Activated CD4-positive, alpha-beta T cell treated with anti-CD3 and anti-CD28 coated beads for 36 hours (primary cell): Measurements from ENCODE around the gene KRT76. TPM values are rescaled to one million over a fixed set of nuclear protein-coding genes. Genes with fewer than 3 reads are reported as not detected.

Experiments used
- ATAC-seq: fragments of 200-7000 bp; cut with Tn5 transposase; one replicate; pipeline ENCODE4 v1.10.0; 2021; ENCODE audit warnings: mild to moderate bottlenecking, moderate library complexity
- CTCF ChIA-PET: fragments of 350-600 bp; sonication (Branson Sonifier 250); formaldehyde crosslinking; loops from one replicate; lab custom pipeline; 2021; ENCODE audit warnings: antibody characterized with exemption; lab: Charles Lee
- POLR2A ChIA-PET: fragments of 350-600 bp; sonication (Branson Sonifier 250); formaldehyde crosslinking; loops from one replicate; lab custom pipeline; 2021; ENCODE audit warnings: antibody characterized with exemption, inconsistent platforms; lab: Charles Lee
- DNase-seq: peaks from one replicate; pipeline ENCODE4 v3.0.0-alpha.2; 2020
- H3K27ac Mint-ChIP-seq: one replicate; pipeline ENCODE4 v1.8.0; 2021; ENCODE audit warnings: mixed read lengths
- H3K27me3 Mint-ChIP-seq: one replicate; pipeline ENCODE4 v1.8.0; 2021; ENCODE audit warnings: mixed read lengths
- H3K36me3 Mint-ChIP-seq: one replicate; pipeline ENCODE4 v1.8.0; 2021; ENCODE audit warnings: low read depth, mixed read lengths
- H3K4me1 Mint-ChIP-seq: one replicate; pipeline ENCODE4 v1.8.0; 2021; ENCODE audit warnings: mixed read lengths
- H3K4me3 Mint-ChIP-seq: one replicate; pipeline ENCODE4 v1.8.0; 2021; ENCODE audit warnings: mild to moderate bottlenecking, moderate library complexity, mixed read lengths
- H3K9me3 Mint-ChIP-seq: one replicate; pipeline ENCODE4 v1.8.0; 2021; ENCODE audit warnings: low read depth, mixed read lengths
- intact Hi-C, 2 experiments: fragments of 100-400 bp; cut with DNase I in 1 of 2; cut with micrococcal nuclease in 1 of 2; formaldehyde crosslinking; loops; one replicate each; pipeline versions ENCODE4 v1.14.2 to v1.15.1; 2022 to 2024; cut with DNase I, micrococcal nuclease
- total RNA-seq, 2 experiments: library from RNA; stranded (reverse); gene quantifications; one replicate each; pipeline ENCODE4 v1.2.3, GENCODE V29; 2021

KRT76 gene
- total RNA-seq, 2 experiments from 2014 or later: not detected

DNA sequence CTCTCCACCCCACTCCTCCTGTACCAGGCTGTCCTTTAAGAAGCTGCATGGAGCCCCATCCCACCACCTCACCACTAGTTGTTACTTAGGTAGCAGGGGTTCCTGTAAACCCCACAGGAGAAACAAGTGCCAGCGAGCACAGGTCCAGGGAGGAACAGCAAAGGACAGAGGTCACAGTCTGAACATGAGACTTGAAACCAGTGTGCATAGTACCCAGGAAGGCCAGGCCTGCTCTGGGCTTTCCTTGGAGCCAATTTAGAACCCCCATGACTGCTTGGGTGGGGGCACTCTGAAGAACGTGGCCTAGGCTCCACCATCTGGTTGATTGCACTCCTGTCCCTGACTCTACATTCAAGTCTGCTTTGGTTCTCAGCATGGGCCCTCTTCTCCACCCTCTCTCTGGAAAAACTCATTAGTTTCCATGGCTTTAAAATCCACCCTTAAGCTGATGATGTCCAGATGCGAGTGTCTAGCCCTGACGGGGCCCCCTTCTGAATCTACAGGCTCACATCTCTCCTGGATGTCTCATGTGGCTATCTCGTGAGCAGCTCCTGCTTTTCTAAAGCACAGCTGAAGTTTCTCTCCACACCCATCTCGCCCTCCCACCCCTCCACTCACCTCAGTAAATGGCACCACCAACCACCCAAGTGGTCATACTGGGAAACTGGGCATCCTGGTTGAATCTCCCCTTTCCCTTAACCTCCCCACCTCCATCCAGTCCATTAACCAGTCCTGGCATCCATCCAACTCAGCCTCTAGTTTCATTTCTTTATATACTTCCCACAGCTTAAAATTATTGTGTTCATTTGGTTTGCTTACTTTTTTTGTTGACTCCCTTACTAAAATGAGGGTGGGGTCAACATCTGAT is 10.4 kb upstream of the KRT76 start:
- Mint-ChIP-seq H3K9me3 (no peaks in the 10 kb centered on the region), H3K4me3 (no peak overlapping the region), H3K27ac (no peak overlapping the region), H3K27me3 (peaks cover 28% of the 10 kb centered on the region), H3K4me1 (peaks cover 5% of the 10 kb centered on the region), H3K36me3 (no peaks in the 10 kb centered on the region)
- no peak for DNase-seq
- intact Hi-C loops: no loop called here
- ChIA-PET CTCF (interaction anchor here (0.8 kb wide), 1 partner anchor 92 kb away, joined by 3 read pairs; no protein-coding TSS in a partner anchor), POLR2A (no interaction called here)
- ATAC-seq: no peak

- POLR2A ChIA-PET: no interaction called here
- Mint-ChIP-seq H3K36me3 (no peaks in the 10 kb centered on the region), H3K4me1 (no peaks in the 10 kb centered on the region), H3K9me3 (no peaks in the 10 kb centered on the region), H3K4me3 (no peak overlapping the region), H3K27ac (no peak overlapping the region), H3K27me3 (peaks cover 19% of the 10 kb centered on the region)
- no peak for DNase-seq
- intact Hi-C loops: no loop called here
- no peak for ATAC-seq
- CTCF ChIA-PET: no interaction called here
Measured at GRCh38 chr12:52784909-52785308, 7.8 kb upstream of the KRT76 start.

DNA sequence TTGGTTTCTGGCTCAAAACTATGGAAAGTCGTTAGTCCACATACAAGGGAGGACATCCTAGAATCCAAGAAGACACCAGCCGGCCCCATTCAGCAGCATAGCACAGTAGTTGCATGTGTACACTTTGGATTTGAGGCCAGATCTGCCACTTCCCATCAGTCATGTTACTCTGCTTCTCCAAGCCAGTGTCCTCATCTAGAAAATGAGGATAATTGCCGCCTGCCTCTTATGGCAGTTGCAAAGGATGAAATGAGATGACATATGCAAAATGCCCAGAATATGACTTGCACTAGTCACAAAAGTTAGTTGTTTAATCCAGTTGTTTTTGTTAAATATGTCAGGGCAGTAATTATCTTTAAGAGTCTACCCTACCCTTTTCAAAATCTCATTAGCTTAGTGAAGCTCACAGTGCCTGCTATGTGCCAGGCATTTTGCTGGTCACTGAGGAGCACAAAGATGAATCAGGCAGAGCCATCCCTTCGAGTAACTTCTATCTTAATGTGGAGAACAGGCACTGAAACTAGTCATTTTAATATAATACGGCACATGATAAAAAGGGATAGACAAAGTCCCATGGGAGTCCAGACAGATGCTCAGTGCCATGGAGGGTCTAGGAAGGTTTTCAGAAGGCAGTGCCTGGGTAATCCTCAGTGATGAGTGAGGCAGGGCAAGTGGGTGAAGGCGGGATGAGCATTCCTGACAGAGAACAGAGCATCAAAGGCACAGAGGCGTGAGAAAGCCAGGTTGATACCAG is 6.6 kb upstream of the KRT76 start:
- Mint-ChIP-seq H3K27ac (no peak overlapping the region), H3K36me3 (no peaks in the 10 kb centered on the region), H3K4me3 (no peak overlapping the region), H3K4me1 (no peaks in the 10 kb centered on the region), H3K9me3 (no peaks in the 10 kb centered on the region), H3K27me3 (peaks cover 8% of the 10 kb centered on the region)
- DNase-seq: no peak
- no peak for ATAC-seq
- intact Hi-C loops: no loop called here
- ChIA-PET POLR2A (no interaction called here), CTCF (no interaction called here)

- no peak for ATAC-seq
- intact Hi-C loops: no loop called here
- H3K27ac Mint-ChIP-seq: no peak overlapping the region
- CTCF ChIA-PET: no interaction called here
- POLR2A ChIA-PET: no interaction called here
- no peaks in the 10 kb centered on the region for H3K9me3 Mint-ChIP-seq
- no peak for DNase-seq
- no peaks in the 10 kb centered on the region for H3K4me1 Mint-ChIP-seq
- H3K27me3 Mint-ChIP-seq: peaks cover 5% of the 10 kb centered on the region
- H3K4me3 Mint-ChIP-seq: no peak overlapping the region
- H3K36me3 Mint-ChIP-seq: no peaks in the 10 kb centered on the region
Measured at GRCh38 chr12:52782502-52782901, 5.4 kb upstream of the KRT76 start.

DNA sequence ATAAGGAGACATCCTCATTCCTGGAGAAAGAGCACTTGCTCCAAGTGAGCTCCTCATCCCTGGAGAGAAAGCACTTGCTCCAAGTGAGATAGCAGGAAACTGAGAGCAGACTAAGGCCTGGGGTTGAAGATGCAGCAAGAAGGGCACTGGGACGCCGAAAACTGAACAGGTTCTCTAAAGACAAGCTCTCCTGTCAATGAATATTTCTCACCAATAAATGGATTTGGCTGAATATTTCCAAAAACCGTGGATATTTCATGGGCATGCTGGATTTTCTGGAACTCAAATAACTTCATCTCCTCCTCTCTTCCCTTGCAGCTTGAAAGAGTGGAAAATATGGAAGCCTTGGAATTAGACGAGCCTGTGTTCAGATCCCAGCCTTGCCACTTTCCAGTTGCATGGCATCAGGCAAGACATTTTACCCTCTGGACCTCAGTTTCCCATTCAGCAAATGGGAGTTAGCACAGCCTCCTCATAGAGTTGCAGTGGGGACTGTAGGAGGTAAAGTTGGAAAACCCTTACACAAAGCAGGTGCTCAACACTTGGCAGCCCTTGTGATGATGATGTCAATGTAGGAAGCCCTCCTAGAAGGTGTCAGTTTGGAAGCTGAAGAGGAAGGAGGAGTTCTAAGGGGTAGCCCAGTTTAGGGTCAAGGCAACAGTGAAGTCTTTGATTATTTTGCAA is 4.4 kb upstream of the KRT76 start:
- Mint-ChIP-seq H3K27me3 (peaks cover 5% of the 10 kb centered on the region), H3K36me3 (no peaks in the 10 kb centered on the region), H3K27ac (no peak overlapping the region), H3K9me3 (no peaks in the 10 kb centered on the region), H3K4me3 (no peak overlapping the region), H3K4me1 (no peaks in the 10 kb centered on the region)
- ChIA-PET CTCF (interaction anchor here (0.7 to 1.2 kb wide), 2 partner anchors 9 to 98 kb away, joined by 3 read pairs; no protein-coding TSS in a partner anchor), POLR2A (interaction anchor here (0.9 kb wide), 1 partner anchor 164 kb away, joined by 4 read pairs; no protein-coding TSS in a partner anchor)
- DNase-seq (no peak), ATAC-seq (no peak)
- intact Hi-C loops: no loop called here

- H3K27me3 Mint-ChIP-seq: no peaks in the 10 kb centered on the region
- no peak for DNase-seq
- intact Hi-C loops: no loop called here
- no peaks in the 10 kb centered on the region for H3K36me3 Mint-ChIP-seq
- ChIA-PET CTCF (no interaction called here), POLR2A (no interaction called here)
- H3K4me3 Mint-ChIP-seq: no peak overlapping the region
- no peaks in the 10 kb centered on the region for H3K9me3 Mint-ChIP-seq
- no peak overlapping the region for H3K27ac Mint-ChIP-seq
- ATAC-seq: no peak
- no peaks in the 10 kb centered on the region for H3K4me1 Mint-ChIP-seq
Measured at GRCh38 chr12:52779914-52780313, 2.8 kb upstream of the KRT76 start.

GRCh38 chr12:52778833-52779232 is 1.7 kb upstream of the KRT76 start:
- POLR2A ChIA-PET: no interaction called here
- no peak overlapping the region for H3K27ac Mint-ChIP-seq

DNA sequence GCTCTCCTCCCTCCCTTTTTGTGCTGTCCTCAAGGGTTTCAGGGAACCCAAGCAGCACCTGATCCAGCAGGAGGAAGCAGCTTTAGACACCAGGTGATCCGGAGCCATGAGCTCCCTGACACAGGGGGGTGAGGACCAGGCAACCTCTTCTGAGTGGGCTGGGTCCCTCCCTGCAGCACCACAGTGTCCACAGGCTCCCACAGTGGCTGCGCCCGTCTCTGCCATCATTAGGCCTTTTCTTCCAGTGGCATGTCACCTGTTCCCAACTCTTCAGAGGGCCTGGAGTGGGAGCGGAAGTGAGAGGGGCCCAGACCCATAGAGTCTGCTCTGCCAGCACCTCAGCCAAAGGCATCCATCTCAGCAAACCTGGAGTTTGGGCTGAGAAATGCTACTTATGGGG is 421 bp upstream of the KRT76 start:
- CTCF ChIA-PET: interaction anchor here (1.0 to 1.3 kb wide), 2 partner anchors 22 to 88 kb away, joined by 3 read pairs; no protein-coding TSS in a partner anchor
- Mint-ChIP-seq H3K9me3 (no peaks in the 10 kb centered on the region), H3K36me3 (no peaks in the 10 kb centered on the region), H3K27ac (no peak overlapping the region), H3K4me3 (no peak overlapping the region), H3K27me3 (no peaks in the 10 kb centered on the region), H3K4me1 (no peaks in the 10 kb centered on the region)
- intact Hi-C loops: no loop called here
- DNase-seq: no peak
- POLR2A ChIA-PET: no interaction called here
- no peak for ATAC-seq

More at GRCh38 chr12:52778833-52779232, 1.7 kb upstream of the KRT76 start:
- Mint-ChIP-seq H3K4me3 (no peak overlapping the region), H3K4me1 (no peaks in the 10 kb centered on the region), H3K9me3 (no peaks in the 10 kb centered on the region), H3K27me3 (no peaks in the 10 kb centered on the region), H3K36me3 (no peaks in the 10 kb centered on the region)
- CTCF ChIA-PET: interaction anchor here (0.6 to 1.0 kb wide), 3 partner anchors 15 to 106 kb away, joined by 3 to 4 read pairs (median 3); no protein-coding TSS in a partner anchor
- intact Hi-C loops: no loop called here
- ATAC-seq: no peak
- no peak for DNase-seq

DNA sequence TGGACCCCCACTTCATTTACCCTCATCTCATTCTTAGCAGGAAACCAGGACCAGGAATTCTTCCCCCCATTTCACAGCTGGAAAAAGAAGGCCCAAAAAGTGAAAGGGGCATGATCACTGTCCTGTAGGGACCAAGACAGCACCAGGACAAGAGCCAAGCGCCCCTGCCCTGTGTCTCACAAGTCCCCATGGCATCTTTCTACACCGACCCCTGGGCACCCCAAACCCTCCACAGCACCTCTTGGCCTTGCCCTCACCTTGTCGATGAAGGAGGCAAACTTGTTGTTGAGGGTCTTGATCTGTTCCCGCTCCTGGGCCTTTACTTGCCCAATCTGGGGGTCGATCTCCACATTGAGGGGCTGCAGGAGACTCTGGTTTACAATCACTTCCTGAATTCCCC is 710 bp downstream of the KRT76 start:
- DNase-seq: no peak
- ChIA-PET POLR2A (no interaction called here), CTCF (interaction anchor here (0.7 to 1.0 kb wide), 2 partner anchors 103 to 109 kb away, joined by 3 read pairs; no protein-coding TSS in a partner anchor)
- Mint-ChIP-seq H3K36me3 (no peaks in the 10 kb centered on the region), H3K9me3 (no peaks in the 10 kb centered on the region), H3K4me1 (no peaks in the 10 kb centered on the region), H3K27ac (no peak overlapping the region), H3K27me3 (no peaks in the 10 kb centered on the region), H3K4me3 (no peak overlapping the region)
- intact Hi-C loops: no loop called here
- no peak for ATAC-seq

- Mint-ChIP-seq H3K36me3 (no peaks in the 10 kb centered on the region), H3K27me3 (peaks cover 3% of the 10 kb centered on the region), H3K27ac (no peak overlapping the region), H3K4me1 (no peaks in the 10 kb centered on the region), H3K9me3 (no peaks in the 10 kb centered on the region), H3K4me3 (no peak overlapping the region)
- intact Hi-C loops: no loop called here
- POLR2A ChIA-PET: no interaction called here
- CTCF ChIA-PET: no interaction called here
- DNase-seq (no peak), ATAC-seq (no peak)
Measured at GRCh38 chr12:52774629-52775250, 2.4 kb downstream of the KRT76 start.

DNA sequence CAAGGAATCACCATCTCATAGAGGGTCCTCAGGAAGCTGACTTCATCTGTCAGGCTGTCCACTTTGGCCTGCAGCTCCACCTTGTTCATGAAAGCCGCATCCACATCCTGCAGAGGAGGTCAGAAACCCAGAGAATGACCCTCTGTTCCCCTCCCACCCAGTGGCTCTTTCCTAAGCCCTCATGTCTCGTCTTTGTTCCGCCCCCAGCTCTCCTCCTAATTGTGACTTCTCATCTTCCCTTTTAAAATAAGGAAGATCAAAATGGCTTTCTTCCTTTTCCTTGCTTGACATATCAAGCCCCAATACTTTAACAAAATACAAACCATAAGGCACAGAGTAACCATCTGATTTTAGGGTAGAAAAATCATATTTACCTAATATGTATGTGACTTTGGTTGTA is 4.4 kb downstream of the KRT76 start:
- no peak overlapping the region for H3K27ac Mint-ChIP-seq
- POLR2A ChIA-PET: no interaction called here
- no peaks in the 10 kb centered on the region for H3K9me3 Mint-ChIP-seq
- DNase-seq (no peak), ATAC-seq (no peak)
- H3K27me3 Mint-ChIP-seq: peaks cover 3% of the 10 kb centered on the region
- intact Hi-C loops: no loop called here
- H3K4me3 Mint-ChIP-seq: no peak overlapping the region
- H3K36me3 Mint-ChIP-seq: no peaks in the 10 kb centered on the region
- H3K4me1 Mint-ChIP-seq: no peaks in the 10 kb centered on the region
- CTCF ChIA-PET: interaction anchor here (0.6 to 1.0 kb wide), 2 partner anchors 8 to 495 kb away, joined by 3 read pairs; no protein-coding TSS in a partner anchor
